K562 (cell line): ENCODE measurements around the gene APBA2. TPM values are rescaled to one million over a fixed set of nuclear protein-coding genes. Genes with fewer than 3 reads are reported as not detected.

ENCODE experiments used
- ATAC-seq: fragments of 200-7000 bp; cut with Tn5 transposase; 3 replicates; pipeline ENCODE4 v1.9.1; 2020; ENCODE audit warnings: moderate library complexity
- BruUV-seq: library from RNA; stranded (reverse); fragments of 400-500 nt; replicated peaks from 2 replicates; lab custom pipeline; 2021; lab: Mats Ljungman, UMichigan
- CTCF ChIA-PET: fragments of 300-600 bp; formaldehyde crosslinking; extraction: SDS; loops from one replicate; lab custom pipeline; 2021; ENCODE audit warnings: low intra/inter-chr PET ratio; lab: Yijun Ruan, JAX
- POLR2A ChIA-PET: fragments of 300-600, 350-650 bp; sonication (Branson Sonifier 250); formaldehyde crosslinking; extraction: SDS; loops from one replicate; lab custom pipeline; 2021; ENCODE audit warnings: antibody characterized with exemption, inconsistent platforms; lab: Yijun Ruan, JAX
- DNase-seq, 4 experiments: peaks; one replicate each; pipeline versions ENCODE4 v3.0.0 to v3.0.0-alpha.2; 2011 to 2018; ENCODE audit warnings: low spot score in 3 of 4, mixed read lengths in 3 of 4; ENCODE audit errors: extremely low read depth in 1 of 4
- FAIRE-seq: peaks from 2 replicates; lab custom pipeline; 2011; peaks lifted over from hg19 to GRCh38; lab: Jason Lieb, UNC
- H2AFZ ChIP-seq: 2 replicates; pipeline ENCODE4 v1.6.0; 2011; ENCODE audit warnings: low read depth, low read length, control low read depth, inconsistent platforms
- H3K27ac ChIP-seq: fragments of 200-600 bp; 3 replicates; pipeline ENCODE4 v1.8.0; 2011; ENCODE audit warnings: low read depth, mild to moderate bottlenecking, control low read depth, inconsistent platforms, low read length, moderate library complexity, mixed read lengths; ENCODE audit errors: extremely low read depth
- H3K27me3 ChIP-seq, 2 experiments: fragments of 300-600 bp in 1 of 2; 2 replicates in 1 of 2; 3 replicates in 1 of 2; pipeline versions ENCODE4 v1.6.0 to v1.8.0; 2011; ENCODE audit warnings: inconsistent platforms in 2 of 2, low read length in 2 of 2, mild to moderate bottlenecking in 1 of 2, mixed read lengths in 1 of 2, moderate library complexity in 1 of 2; ENCODE audit not compliant: control insufficient read depth in 2 of 2, insufficient read depth in 2 of 2
- H3K36me3 ChIP-seq: fragments of 300-600 bp; 3 replicates; pipeline ENCODE4 v1.8.0; 2011; ENCODE audit warnings: mild to moderate bottlenecking, low read length, inconsistent platforms; ENCODE audit not compliant: control insufficient read depth, insufficient read depth
- H3K4me1 ChIP-seq, 2 experiments: fragments of 200-600 bp in 1 of 2; replicated peaks in 1 of 2; 2 replicates in 1 of 2; 3 replicates in 1 of 2; pipeline versions ENCODE4 v1.5.1 to v1.8.0; 2011; ENCODE audit warnings: inconsistent platforms in 2 of 2, low read length in 2 of 2, mild to moderate bottlenecking in 1 of 2, mixed read lengths in 1 of 2, moderate library complexity in 1 of 2; ENCODE audit not compliant: control insufficient read depth in 2 of 2, insufficient read depth in 2 of 2
- H3K4me2 ChIP-seq: 2 replicates; pipeline ENCODE4 v1.6.1; 2011; ENCODE audit warnings: low read length, control low read depth, inconsistent platforms, mixed read lengths; ENCODE audit not compliant: insufficient read depth
- H3K4me3 ChIP-seq: fragments of 200-600 bp; sonication (generic), shearing (Covaris generic); 2 replicates; pipeline ENCODE4 v1.5.1; 2016; ENCODE audit warnings: control low read depth, inconsistent platforms
- H3K79me2 ChIP-seq: fragments of 200-600 bp; 3 replicates; pipeline ENCODE4 v1.8.0; 2011; ENCODE audit warnings: low read length, inconsistent platforms; ENCODE audit not compliant: control insufficient read depth, insufficient read depth
- H3K9ac ChIP-seq, 2 experiments: 2 replicates each; pipeline versions ENCODE4 v1.6.0 to v1.6.1; 2011; ENCODE audit warnings: low read depth in 2 of 2, low read length in 2 of 2, control low read depth in 1 of 2, inconsistent platforms in 1 of 2, mild to moderate bottlenecking in 1 of 2, mixed read lengths in 1 of 2; ENCODE audit not compliant: insufficient read depth in 1 of 2
- H3K9me1 ChIP-seq: one replicate; pipeline ENCODE4 v1.6.0; 2011; ENCODE audit warnings: inconsistent platforms, mild to moderate bottlenecking, low read length, moderate library complexity; ENCODE audit not compliant: control insufficient read depth, insufficient read depth
- H3K9me3 ChIP-seq: replicated peaks from 2 replicates; pipeline ENCODE4 v1.5.1; 2011; ENCODE audit warnings: low read depth, low read length, inconsistent platforms; ENCODE audit not compliant: control insufficient read depth, insufficient read depth
- H4K20me1 ChIP-seq: replicated peaks from 2 replicates; pipeline ENCODE4 v1.6.1; 2011; ENCODE audit warnings: low read length, inconsistent platforms, mixed read lengths; ENCODE audit not compliant: control insufficient read depth, insufficient read depth
- CHCHD3 ChIP-seq: fragments of 250-450 bp; sonication (Bioruptor Pico); IDR thresholded peaks from 2 replicates; pipeline ENCODE4 v2.1.2; 2022; ENCODE audit warnings: mild to moderate bottlenecking
- DDX20 ChIP-seq: fragments of 450-650 bp; IDR thresholded peaks from 2 replicates; pipeline ENCODE4 v1.6.1; 2016; ENCODE audit warnings: missing genetic modification characterization, low read depth, mild to moderate bottlenecking, missing compliant biosample characterization, moderate library complexity
- ETV1 ChIP-seq: fragments of 450-650 bp; conservative IDR thresholded peaks from 2 replicates; pipeline ENCODE4 v1.6.1; 2016; ENCODE audit warnings: missing genetic modification characterization, control low read depth, low read depth, missing compliant biosample characterization
- HES1 ChIP-seq: fragments of 450-650 bp; IDR thresholded peaks from 2 replicates; pipeline ENCODE4 v1.6.1; 2016; ENCODE audit warnings: low read depth, mild to moderate bottlenecking, moderate library complexity
- HNRNPL ChIP-seq: fragments of 200-400 bp; formaldehyde crosslinking; IDR thresholded peaks from 2 replicates; pipeline ENCODE4 v1.6.1; 2017; ENCODE audit warnings: low read depth, mild to moderate bottlenecking, low read length
- LEF1 ChIP-seq: fragments of 450-650 bp; IDR thresholded peaks from 2 replicates; pipeline ENCODE4 v1.6.1; 2016; ENCODE audit warnings: mild to moderate bottlenecking
- MYBL2 ChIP-seq, 2 experiments: fragments of 450-650 bp in 1 of 2; sonication (generic) in 1 of 2; formaldehyde crosslinking in 1 of 2; IDR thresholded peaks; 2 replicates each; pipeline versions ENCODE4 v1.6.1 to v1.8.1; 2017 to 2022; ENCODE audit warnings: borderline replicate concordance in 1 of 2, inconsistent platforms in 1 of 2, low read depth in 1 of 2, mild to moderate bottlenecking in 1 of 2, missing genetic modification reagents in 1 of 2, moderate library complexity in 1 of 2
- PHB ChIP-seq: fragments of 250-450 bp; sonication (Bioruptor Pico); IDR thresholded peaks from 2 replicates; pipeline ENCODE4 v1.5.0; 2021
- PYGO2 ChIP-seq: fragments of 450-650 bp; IDR thresholded peaks from 2 replicates; pipeline ENCODE4 v1.6.1; 2016; ENCODE audit warnings: mild to moderate bottlenecking, missing genetic modification characterization, moderate library complexity, missing compliant biosample characterization
- YBX1 ChIP-seq: fragments of 450-650 bp; IDR thresholded peaks from 2 replicates; pipeline ENCODE4 v1.7.1; 2016; ENCODE audit warnings: mild to moderate bottlenecking
- ZBTB40 ChIP-seq, 2 experiments: fragments of 450-650 bp in 1 of 2; sonication (generic) in 1 of 2; formaldehyde crosslinking in 1 of 2; IDR thresholded peaks; 2 replicates each; pipeline versions ENCODE4 v1.7.1 to v1.9.0; 2016 to 2022; ENCODE audit warnings: inconsistent platforms in 1 of 2, mild to moderate bottlenecking in 1 of 2, missing genetic modification reagents in 1 of 2
- WGBS: fragments of 100-300 bp; shearing (Covaris generic); methylation state at CpG from one replicate; pipeline ENCODE4 v1.1.6; 2016; ENCODE audit warnings: low coverage, mixed read lengths; ENCODE audit not compliant: insufficient coverage; ENCODE audit errors: missing lambda C conversion rate; 5-methylcytosine and 5-hydroxymethylcytosine counted together
- in situ Hi-C: fragments of 300-500 bp; cut with MboI; formaldehyde crosslinking; loops from 4 replicates; pipeline ENCODE4 v1.15.0; 2018; ENCODE audit warnings: inconsistent platforms, mixed read lengths
- intact Hi-C: fragments of 100-400 bp; cut with micrococcal nuclease; formaldehyde crosslinking; loops from 2 replicates; pipeline ENCODE4 v1.14.2; 2022
- polyA plus RNA-seq, 8 experiments: library from polyadenylated mRNA; depleted of rRNA in 4 of 8; stranded (reverse) in 5 of 8; unstranded in 3 of 8; fragments of >200 nt; fragmentation: Nextera tagmentation in 2 of 8; fragmentation: Illumina TruSeq in 1 of 8; extraction: Ambion mirVana in 2 of 8; extraction: Trizol in 1 of 8; gene quantifications; 2 replicates each; pipeline versions ENCODE4 v1.2.1 to v1.2.3, GENCODE V29; 2011 to 2014; ENCODE audit warnings: inconsistent platforms in 1 of 8, missing spikeins in 1 of 8
- total RNA-seq, 7 experiments: library from RNA; depleted of rRNA in 6 of 7; stranded (reverse); fragments of >200 nt in 6 of 7; fragmentation: Illumina TruSeq in 2 of 7; extraction: Trizol in 2 of 7; gene quantifications; 2 replicates each; pipeline versions ENCODE4 v1.2.1 to v1.2.3, GENCODE V29; 2011 to 2021; ENCODE audit warnings: low replicate concordance in 1 of 7

The APBA2 gene
- total and polyA plus RNA-seq, 9 of the 15 experiments (the other 6 are each of a cell fraction or from before 2014, with no cell fraction given) = 0.24 to 40.9 (median 25.2) TPM

- TF ChIP-seq CHCHD3 (CRISPR knock-in tag) = no peak
- no peak for TF ChIP-seq MYBL2 (IDR thresholded peaks at IDR 0.05; ENCODE audit: low read depth)
- no peak for TF ChIP-seq MYBL2 (CRISPR knock-in tag; IDR thresholded peaks at IDR 0.05; ENCODE audit: borderline replicate concordance)
- no peak for TF ChIP-seq LEF1
- no peak for TF ChIP-seq ETV1 (tag)
These were observed 60.0 kb downstream of the APBA2 start (continued) for GRCh38 chr15:28945626-28946230.

GRCh38 chr15:28946803-28947202 lies 61.0 kb downstream of the APBA2 start:
- Histone ChIP-seq H3K9me3 (no peaks in the 10 kb centered on the region), H3K4me3 (no peak overlapping the region), H3K36me3 (peaks cover 12% of the 10 kb centered on the region; the same call in 2 of the 3 replicates), H3K27ac (no peak overlapping the region), H3K4me2 (no peak overlapping the region), H2AFZ (no peak overlapping the region), H3K4me1 (peaks cover 6 to 19% of the 10 kb centered on the region in 2 experiments; a peak in 3 of 5 replicates), H3K9me1 (no peaks in the 10 kb centered on the region), H3K27me3 (no peaks in the 10 kb centered on the region), H4K20me1 (no peaks in the 10 kb centered on the region), H3K9ac (no peak overlapping the region), H3K79me2 (peaks cover 11% of the 10 kb centered on the region)
- DNase-seq (no peak), ATAC-seq (no peak), FAIRE-seq (no peak)
- in situ Hi-C loops = no loop called here
- no TSS peak for BruUV-seq
- intact Hi-C loops = no loop called here
- CTCF ChIA-PET = no interaction called here
- WGBS = 82% methylated on average over 7 of the region's 7 CpGs
- POLR2A ChIA-PET = interaction anchor here (0.9 to 2.0 kb wide), 4 partner anchors 8 to 33 kb away, joined by 3 to 11 read pairs (median 4); no protein-coding TSS in a partner anchor
- TF ChIP-seq DDX20 (tag) (no peak), PHB (no peak), YBX1 (no peak), HES1 (no peak), PYGO2 (tag) (no peak), HNRNPL (no peak), ZBTB40 (IDR thresholded peaks at IDR 0.05) (no peak), ZBTB40 (CRISPR knock-in tag; IDR thresholded peaks at IDR 0.05) (no peak)
